HEK293T (cell line): ENCODE measurements around the gene CARM1.

Experiments
- CTCF ChIA-PET: fragments of 350-600 bp; formaldehyde crosslinking; extraction: SDS; loops from one replicate; lab custom pipeline; 2021; ENCODE audit warnings: antibody characterized with exemption, inconsistent platforms; lab: Yijun Ruan, JAX
- POLR2A ChIA-PET: fragments of 350-600 bp; formaldehyde crosslinking; extraction: SDS; loops from one replicate; lab custom pipeline; 2020; ENCODE audit warnings: antibody characterized with exemption, inconsistent platforms; lab: Yijun Ruan, JAX
- DNase-seq: peaks from one replicate; pipeline ENCODE4 v3.0.0; 2012; ENCODE audit warnings: mixed read lengths; ENCODE audit errors: extremely low spot score
- ARNT ChIP-seq: fragments of 450-650 bp; IDR thresholded peaks from 2 replicates; pipeline ENCODE4 v1.6.1; 2017; ENCODE audit warnings: mild to moderate bottlenecking
- BHLHE40 ChIP-seq: fragments of 450-650 bp; IDR thresholded peaks from 2 replicates; pipeline ENCODE4 v1.6.1; 2016; ENCODE audit warnings: mild to moderate bottlenecking, moderate library complexity, borderline replicate concordance
- CTBP1 ChIP-seq: fragments of 450-650 bp; IDR thresholded peaks from 2 replicates; pipeline ENCODE4 v1.6.1; 2016; ENCODE audit warnings: borderline replicate concordance
- ELF4 ChIP-seq: fragments of 450-650 bp; IDR thresholded peaks from 2 replicates; pipeline ENCODE4 v1.6.1; 2017; ENCODE audit warnings: antibody characterized with exemption
- FOXA1 ChIP-seq: fragments of 450-650 bp; IDR thresholded peaks from 2 replicates; pipeline ENCODE4 v1.6.1; 2016; ENCODE audit warnings: mild to moderate bottlenecking
- FOXK2 ChIP-seq: fragments of 450-650 bp; IDR thresholded peaks from 2 replicates; pipeline ENCODE4 v1.6.1; 2016; ENCODE audit warnings: mild to moderate bottlenecking
- FOXM1 ChIP-seq: fragments of 450-650 bp; IDR thresholded peaks from 2 replicates; pipeline ENCODE4 v1.6.1; 2017; ENCODE audit warnings: mild to moderate bottlenecking, borderline replicate concordance
- HDGF ChIP-seq: fragments of 450-650 bp; IDR thresholded peaks from 2 replicates; pipeline ENCODE4 v1.6.1; 2017; ENCODE audit warnings: antibody characterized with exemption, borderline replicate concordance
- L3MBTL2 ChIP-seq: fragments of 450-650 bp; conservative IDR thresholded peaks from 2 replicates; pipeline ENCODE4 v1.6.1; 2016; ENCODE audit warnings: mild to moderate bottlenecking
- LEF1 ChIP-seq: fragments of 450-650 bp; IDR thresholded peaks from 2 replicates; pipeline ENCODE4 v1.6.1; 2017; ENCODE audit warnings: mild to moderate bottlenecking, borderline replicate concordance
- NFRKB ChIP-seq: fragments of 450-650 bp; IDR thresholded peaks from 2 replicates; pipeline ENCODE4 v1.6.1; 2016; ENCODE audit warnings: mild to moderate bottlenecking, moderate library complexity
- SP1 ChIP-seq: fragments of 450-650 bp; IDR thresholded peaks from 2 replicates; pipeline ENCODE4 v1.6.1; 2017
- SUZ12 ChIP-seq: fragments of 450-650 bp; IDR thresholded peaks from 2 replicates; pipeline ENCODE4 v1.6.1; 2016; ENCODE audit warnings: mild to moderate bottlenecking
- TARDBP ChIP-seq: fragments of 450-650 bp; IDR thresholded peaks from 2 replicates; pipeline ENCODE4 v1.6.1; 2016
- ZNF384 ChIP-seq: fragments of 450-650 bp; IDR thresholded peaks from 2 replicates; pipeline ENCODE4 v1.6.1; 2016
- TF ChIP-seq, protein P1 (sequence below): fragments of 450-650 bp; IDR thresholded peaks from 2 replicates; pipeline ENCODE4 v1.6.1; 2016

Gene CARM1

DNA sequence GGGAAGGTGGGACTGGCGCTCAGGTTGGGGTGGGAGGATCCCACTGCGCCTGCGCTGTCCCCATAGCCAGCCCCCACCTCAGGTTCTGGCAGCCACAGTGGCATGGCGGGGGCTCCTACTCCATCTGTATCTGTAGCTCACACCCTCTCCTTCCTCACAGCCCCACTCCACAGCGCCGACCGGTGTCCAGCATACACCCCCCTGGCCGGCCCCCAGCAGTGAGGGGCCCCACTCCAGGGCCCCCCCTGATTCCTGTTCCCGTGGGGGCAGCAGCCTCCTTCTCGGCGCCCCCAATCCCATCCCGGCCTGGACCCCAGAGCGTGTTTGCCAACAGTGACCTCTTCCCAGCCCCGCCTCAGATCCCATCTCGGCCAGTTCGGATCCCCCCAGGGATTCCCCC lies 41.4 kb upstream of the CARM1 start:
- POLR2A ChIA-PET: interaction anchor here (1.0 kb wide), 1 partner anchor 11 kb away, joined by 4 read pairs; no protein-coding TSS in a partner anchor
- no peak for DNase-seq
- TF ChIP-seq NFRKB: no peak
- no peak for TF ChIP-seq CTBP1
- no peak for TF ChIP-seq ZNF384
- no peak for TF ChIP-seq HDGF
- no peak for TF ChIP-seq L3MBTL2
- no peak for TF ChIP-seq ARNT
- no peak for TF ChIP-seq SP1
- no peak for TF ChIP-seq LEF1
- TF ChIP-seq, protein P1, sequence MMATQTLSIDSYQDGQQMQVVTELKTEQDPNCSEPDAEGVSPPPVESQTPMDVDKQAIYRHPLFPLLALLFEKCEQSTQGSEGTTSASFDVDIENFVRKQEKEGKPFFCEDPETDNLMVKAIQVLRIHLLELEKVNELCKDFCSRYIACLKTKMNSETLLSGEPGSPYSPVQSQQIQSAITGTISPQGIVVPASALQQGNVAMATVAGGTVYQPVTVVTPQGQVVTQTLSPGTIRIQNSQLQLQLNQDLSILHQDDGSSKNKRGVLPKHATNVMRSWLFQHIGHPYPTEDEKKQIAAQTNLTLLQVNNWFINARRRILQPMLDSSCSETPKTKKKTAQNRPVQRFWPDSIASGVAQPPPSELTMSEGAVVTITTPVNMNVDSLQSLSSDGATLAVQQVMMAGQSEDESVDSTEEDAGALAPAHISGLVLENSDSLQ: no peak
- no peak for TF ChIP-seq BHLHE40
- TF ChIP-seq FOXK2: no peak
- TF ChIP-seq TARDBP: no peak
- TF ChIP-seq FOXM1: no peak
- CTCF ChIA-PET: interaction anchor here (1.7 to 2.2 kb wide), 2 partner anchors 34 to 113 kb away, joined by 6 to 8 read pairs; no protein-coding TSS in a partner anchor

DNA sequence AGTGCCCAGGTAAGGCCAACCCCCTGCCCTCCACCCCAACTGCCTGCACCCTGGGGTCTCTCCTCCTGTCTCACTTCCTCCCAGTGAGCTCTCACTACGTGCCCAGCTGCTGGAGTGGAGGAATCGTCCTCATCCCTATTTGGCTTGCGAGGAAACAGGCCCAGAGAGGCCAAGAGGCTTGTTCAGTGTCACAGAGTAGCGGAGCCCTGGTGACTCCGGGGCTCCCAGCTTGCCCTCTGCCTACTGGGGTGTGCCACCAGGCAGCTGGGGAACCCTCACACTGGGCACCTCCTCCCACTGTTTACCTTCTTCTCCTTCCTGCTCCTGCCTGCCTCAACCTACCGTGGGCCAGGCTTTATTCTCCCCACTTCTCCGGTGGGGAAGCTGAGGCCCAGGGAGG lies 41.0 kb upstream of the CARM1 start:
- POLR2A ChIA-PET: interaction anchor here (1.0 kb wide), 1 partner anchor 10 kb away, joined by 4 read pairs; no protein-coding TSS in a partner anchor
- CTCF ChIA-PET: no interaction called here
- no peak for DNase-seq
- no peak for TF ChIP-seq FOXK2
- no peak for TF ChIP-seq HDGF
- no peak for TF ChIP-seq ZNF384
- no peak for TF ChIP-seq NFRKB
- no peak for TF ChIP-seq ARNT
- no peak for TF ChIP-seq ELF4
- TF ChIP-seq CTBP1: no peak
- no peak for TF ChIP-seq SP1
- no peak for TF ChIP-seq LEF1
- TF ChIP-seq, protein P1: no peak
- TF ChIP-seq L3MBTL2: no peak

DNA sequence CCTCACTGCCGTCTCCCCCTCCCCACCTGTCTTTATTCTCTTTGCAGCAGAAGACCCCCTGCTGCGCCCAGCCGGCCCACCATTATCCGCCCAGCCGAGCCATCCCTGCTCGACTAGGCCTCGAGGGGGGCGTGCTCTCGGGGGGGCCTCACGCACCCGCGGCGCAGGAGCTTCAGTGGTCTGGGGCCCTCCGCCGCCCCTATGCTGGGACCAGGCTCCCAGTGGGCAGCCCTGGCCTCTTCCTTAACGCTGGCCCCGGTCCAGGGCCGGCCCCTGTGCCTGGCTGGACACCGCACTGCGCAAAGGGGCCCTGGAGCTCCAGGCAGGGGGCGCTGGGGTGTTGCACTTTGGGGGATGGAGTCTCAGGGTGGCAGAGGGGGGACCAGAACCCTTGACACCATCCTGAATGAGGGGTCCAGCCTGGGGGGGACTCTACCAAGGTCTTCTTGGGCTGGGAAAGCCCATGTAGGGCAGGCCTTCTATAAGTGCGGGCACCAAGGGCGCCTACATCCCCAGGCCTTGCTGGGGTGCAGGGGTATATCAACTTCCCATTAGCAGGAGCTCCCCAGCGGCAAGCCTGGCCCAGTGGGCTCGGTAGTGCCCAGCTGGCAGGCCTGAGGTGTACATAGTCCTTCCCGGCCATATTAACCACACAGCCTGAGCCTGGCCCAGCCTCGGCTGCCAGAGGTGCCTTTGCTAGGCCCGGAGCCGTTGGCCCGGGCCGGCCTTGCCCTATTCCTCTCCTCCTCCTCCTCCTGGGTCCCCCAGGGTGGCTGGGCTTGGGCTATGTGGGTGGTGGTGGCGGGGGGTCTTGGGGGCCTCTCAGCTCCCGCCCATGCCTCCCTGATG lies 40.2 kb upstream of the CARM1 start:
- no peak for TF ChIP-seq ZNF384
- no peak for TF ChIP-seq BHLHE40
- no peak for TF ChIP-seq FOXK2
- TF ChIP-seq CTBP1: no peak
- no peak for TF ChIP-seq NFRKB
- POLR2A ChIA-PET: no interaction called here
- DNase-seq: no peak
- CTCF ChIA-PET: no interaction called here

DNA sequence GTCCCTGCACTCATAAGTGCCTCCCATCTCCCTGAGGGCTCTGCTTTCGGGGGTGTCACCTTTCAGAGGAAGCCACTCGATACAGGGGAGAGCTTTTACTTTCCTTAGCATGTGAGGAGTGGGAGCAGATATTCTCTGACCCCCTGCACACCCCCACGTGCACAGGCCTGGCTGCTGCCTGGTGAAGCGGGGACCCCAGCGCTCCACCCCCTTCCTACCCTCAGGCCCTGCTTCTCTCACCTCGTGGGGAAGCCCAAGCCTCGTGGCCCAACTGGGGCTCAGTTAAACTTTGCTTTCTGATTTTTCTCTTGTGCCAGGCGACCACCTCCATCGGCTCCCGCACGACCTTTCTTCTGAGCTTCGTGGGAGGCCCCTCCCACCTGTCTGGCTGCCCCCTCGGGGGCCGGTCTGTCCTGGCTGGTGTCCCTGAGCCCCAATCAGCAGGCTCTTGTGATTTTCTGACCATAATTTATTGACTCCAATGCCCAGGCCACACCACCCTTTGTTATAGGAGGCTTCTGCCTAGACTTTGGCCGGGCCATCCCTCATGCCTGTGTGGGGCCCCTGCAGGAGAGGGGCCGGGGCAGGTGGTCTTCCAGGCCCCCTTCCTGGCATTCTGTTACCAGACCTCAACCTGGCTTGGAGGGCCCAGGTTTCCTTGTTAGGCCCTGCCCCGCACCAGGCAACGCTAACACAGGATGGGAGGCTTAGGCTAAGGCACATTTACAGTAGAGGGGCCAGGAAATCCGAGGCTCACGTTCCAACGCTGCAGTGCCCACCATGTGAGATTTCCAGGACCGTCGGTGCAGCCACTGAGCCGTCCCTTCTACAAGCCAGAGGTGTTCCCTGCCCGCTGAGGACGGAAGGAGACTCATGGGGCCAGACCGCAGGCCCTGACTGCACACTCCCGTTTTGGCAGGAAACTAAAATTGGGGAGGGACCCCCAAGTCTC lies 39.1 kb upstream of the CARM1 start:
- POLR2A ChIA-PET: interaction anchor here (1.3 kb wide), 1 partner anchor 114 kb away, joined by 3 read pairs; no protein-coding TSS in a partner anchor
- DNase-seq: no peak
- CTCF ChIA-PET: no interaction called here
- TF ChIP-seq SUZ12 (no peak), FOXK2 (no peak), CTBP1 (no peak), SP1 (no peak), L3MBTL2 (no peak)
- TF ChIP-seq, protein P1: no peak

DNA sequence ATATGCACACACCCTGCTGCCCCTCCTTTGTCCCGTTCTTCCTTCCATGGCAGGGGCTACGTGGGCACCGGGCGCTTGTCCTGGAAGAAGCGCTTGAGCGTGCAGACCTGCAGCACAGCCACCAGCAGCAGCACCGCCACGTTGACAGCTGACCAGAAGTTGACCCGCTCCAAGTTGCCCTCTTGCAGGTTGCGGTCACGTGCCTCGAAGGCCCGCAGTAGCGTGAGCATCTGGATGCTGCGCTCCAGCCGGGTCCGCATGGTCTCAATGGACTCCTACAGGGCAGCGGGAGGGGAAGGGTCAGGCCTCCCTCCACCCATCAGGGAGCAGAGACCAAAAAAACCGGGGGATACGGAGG lies 38.4 kb upstream of the CARM1 start:
- ChIA-PET POLR2A (interaction anchor here (1.3 kb wide), 1 partner anchor 114 kb away, joined by 3 read pairs; no protein-coding TSS in a partner anchor), CTCF (no interaction called here)
- DNase-seq: no peak
- TF ChIP-seq ARNT (no peak), FOXM1 (no peak), L3MBTL2 (no peak), NFRKB (no peak), SUZ12 (no peak), ELF4 (no peak), HDGF (no peak), FOXA1 (no peak), BHLHE40 (no peak), FOXK2 (no peak), ZNF384 (no peak), SP1 (no peak), CTBP1 (no peak)
